ENCODE results near the gene CACNA2D3.

Gene CACNA2D3

GRCh38 chr3:54801977-54802376 lies 679.6 kb downstream of the CACNA2D3 start:
- no peak for DNase-seq (ENCODE audit: low spot score)

- DNase-seq (ENCODE audit: low spot score) = no peak
Observed at GRCh38 chr3:54810401-54810800, 688.0 kb downstream of the CACNA2D3 start.

- DNase-seq (ENCODE audit: low spot score) = no peak
Observed at GRCh38 chr3:54814224-54814623, 691.9 kb downstream of the CACNA2D3 start.

GRCh38 chr3:54817628-54818027 lies 695.3 kb downstream of the CACNA2D3 start:
- DNase-seq (ENCODE audit: low spot score) = no peak

GRCh38 chr3:54818486-54818885 lies 696.1 kb downstream of the CACNA2D3 start:
- DNase-seq (ENCODE audit: low spot score) = no peak

GRCh38 chr3:54818942-54819341 lies 696.6 kb downstream of the CACNA2D3 start:
- DNase-seq (ENCODE audit: low spot score) = no peak

- DNase-seq (ENCODE audit: low spot score) = no peak
Observed at GRCh38 chr3:54819946-54820345, 697.6 kb downstream of the CACNA2D3 start.

GRCh38 chr3:54822206-54822605 lies 699.9 kb downstream of the CACNA2D3 start:
- no peak for DNase-seq (ENCODE audit: low spot score)

GRCh38 chr3:54826251-54826691 lies 703.9 kb downstream of the CACNA2D3 start:
- no peak for DNase-seq (ENCODE audit: low spot score)

GRCh38 chr3:54827056-54827687 lies 704.8 kb downstream of the CACNA2D3 start:
- no peak for DNase-seq (ENCODE audit: low spot score)

GRCh38 chr3:54827776-54828175 lies 705.4 kb downstream of the CACNA2D3 start:
- DNase-seq (ENCODE audit: low spot score) = no peak

- no peak for DNase-seq (ENCODE audit: low spot score)
Observed at GRCh38 chr3:54830658-54831057, 708.3 kb downstream of the CACNA2D3 start.

GRCh38 chr3:54831112-54831511 lies 708.8 kb downstream of the CACNA2D3 start:
- DNase-seq (ENCODE audit: low spot score) = no peak

GRCh38 chr3:54832876-54833275 lies 710.5 kb downstream of the CACNA2D3 start:
- DNase-seq (ENCODE audit: low spot score) = no peak

- no peak for DNase-seq (ENCODE audit: low spot score)
Observed at GRCh38 chr3:54835701-54836100, 713.3 kb downstream of the CACNA2D3 start.

GRCh38 chr3:54836871-54837270 lies 714.5 kb downstream of the CACNA2D3 start:
- no peak for DNase-seq (ENCODE audit: low spot score)

GRCh38 chr3:54837964-54838363 lies 715.6 kb downstream of the CACNA2D3 start:
- DNase-seq (ENCODE audit: low spot score) = no peak

GRCh38 chr3:54841471-54841870 lies 719.1 kb downstream of the CACNA2D3 start:
- no peak for DNase-seq (ENCODE audit: low spot score)

GRCh38 chr3:54843352-54843751 lies 721.0 kb downstream of the CACNA2D3 start:
- DNase-seq (ENCODE audit: low spot score) = no peak

GRCh38 chr3:54844211-54844610 lies 721.9 kb downstream of the CACNA2D3 start:
- DNase-seq (ENCODE audit: low spot score) = no peak

- DNase-seq (ENCODE audit: low spot score) = no peak
Observed at GRCh38 chr3:54845011-54845410, 722.7 kb downstream of the CACNA2D3 start.

GRCh38 chr3:54845551-54845950 lies 723.2 kb downstream of the CACNA2D3 start:
- DNase-seq (ENCODE audit: low spot score) = no peak

GRCh38 chr3:54846119-54846518 lies 723.8 kb downstream of the CACNA2D3 start:
- DNase-seq (ENCODE audit: low spot score) = no peak

- no peak for DNase-seq (ENCODE audit: low spot score)
Observed at GRCh38 chr3:54847361-54847760, 725.0 kb downstream of the CACNA2D3 start.

Measured in ecto neural progenitor cell (in vitro differentiated cells).